ENCODE data around the gene HDAC5.

The HDAC5 gene

GRCh38 chr17:44123356-44124117 is at the start of gene HDAC5:
Gene HDAC5 (minus strand): TSS chr17:44123641. CDS start chr17:44117515, 6,126 bp downstream.
- peak within 1 kb of the TSS; percentile 74 for H3K4me3 ChIP-seq (ENCODE audit: low read depth, low read length)
- peak; percentile 71 for TF ChIP-seq CTCF (IDR thresholded peaks at IDR 0.05; ENCODE audit: low read depth, low read length, missing control alignments)
- peak; percentile 93 for DNase-seq
- H3K27me3 ChIP-seq (replicated peaks) = no peaks in the 10 kb centered on the region
- H3K36me3 ChIP-seq (replicated peaks) = no peaks in the 10 kb centered on the region
- H3K27ac ChIP-seq = peak within 1 kb of the TSS; percentile 84
- in situ Hi-C loops (cut with HindIII; ENCODE audit: low pct_ligation_motif_present, low sequenced_read_pairs) = no loop called here

GRCh38 chr17:44171931-44172455 is 48.6 kb upstream of the HDAC5 start:
- no peak for DNase-seq
- in situ Hi-C loops (cut with HindIII; ENCODE audit: low pct_ligation_motif_present, low sequenced_read_pairs) = no loop called here
- Histone ChIP-seq H3K36me3 (replicated peaks) (peaks cover 2% of the 10 kb centered on the region), H3K4me3 (ENCODE audit: low read depth, low read length) (no peak overlapping the region), H3K27ac (no peak overlapping the region), H3K27me3 (replicated peaks) (no peaks in the 10 kb centered on the region)
- no peak for TF ChIP-seq CTCF (IDR thresholded peaks at IDR 0.05; ENCODE audit: low read depth, low read length, missing control alignments)

GRCh38 chr17:44170499-44171201 is 47.2 kb upstream of the HDAC5 start, which contains the start of gene ASB16:
Gene ASB16 (plus strand): TSS chr17:44170704. CDS start chr17:44170790, 86 bp downstream.
- H3K27me3 ChIP-seq (replicated peaks) = no peaks in the 10 kb centered on the region
- in situ Hi-C loops (cut with HindIII; ENCODE audit: low pct_ligation_motif_present, low sequenced_read_pairs) = no loop called here
- peak; percentile 4 for TF ChIP-seq CTCF (IDR thresholded peaks at IDR 0.05; ENCODE audit: low read depth, low read length, missing control alignments)
- H3K36me3 ChIP-seq (replicated peaks) = no peaks in the 10 kb centered on the region
- DNase-seq = no peak
- H3K27ac ChIP-seq = no peak within 1 kb of the TSS
- H3K4me3 ChIP-seq (ENCODE audit: low read depth, low read length) = no peak within 1 kb of the TSS

- H3K36me3 ChIP-seq (replicated peaks) = no peaks in the 10 kb centered on the region
- H3K27ac ChIP-seq = no peak overlapping the region
- no peak for TF ChIP-seq CTCF (IDR thresholded peaks at IDR 0.05; ENCODE audit: low read depth, low read length, missing control alignments)
- no peak overlapping the region for H3K4me3 ChIP-seq (ENCODE audit: low read depth, low read length)
- in situ Hi-C loops (cut with HindIII; ENCODE audit: low pct_ligation_motif_present, low sequenced_read_pairs) = no loop called here
- no peaks in the 10 kb centered on the region for H3K27me3 ChIP-seq (replicated peaks)
- no peak for DNase-seq
Observed at GRCh38 chr17:44170135-44170498, 46.7 kb upstream of the HDAC5 start.

GRCh38 chr17:44167181-44167861 is 43.9 kb upstream of the HDAC5 start:
- Histone ChIP-seq H3K4me3 (ENCODE audit: low read depth, low read length) (no peak overlapping the region), H3K36me3 (replicated peaks) (no peaks in the 10 kb centered on the region), H3K27ac (no peak overlapping the region), H3K27me3 (replicated peaks) (no peaks in the 10 kb centered on the region)
- in situ Hi-C loops (cut with HindIII; ENCODE audit: low pct_ligation_motif_present, low sequenced_read_pairs) = no loop called here
- TF ChIP-seq CTCF (IDR thresholded peaks at IDR 0.05; ENCODE audit: low read depth, low read length, missing control alignments) = no peak
- DNase-seq = no peak
